Smooth muscle cell (in vitro differentiated cells): ENCODE results near the gene PRICKLE3. TPM values are rescaled to one million over a fixed set of nuclear protein-coding genes. Genes with fewer than 3 reads are reported as not detected.
"Not testable (repeated sequence)": the region's sequence is repeated elsewhere in the genome, so short reads cannot be mapped to it uniquely, and the experiment has no call there.

Experiments used
- DNase-seq: peaks from one replicate; lab custom pipeline; 2025; ENCODE audit not compliant: unreplicated experiment; lab: John Stamatoyannopoulos, UW
- H2AFZ ChIP-seq: fragments of 200-600 bp; sonication (generic); 2 replicates; pipeline ENCODE4 v1.6.0; 2016; ENCODE audit warnings: antibody characterized with exemption, low read depth, mild to moderate bottlenecking
- H3F3A ChIP-seq: fragments of 200-600 bp; sonication (generic); 2 replicates; pipeline ENCODE4 v1.6.0; 2017; ENCODE audit warnings: antibody characterized with exemption, low read depth
- H3K27ac ChIP-seq: fragments of 200-600 bp; sonication (generic); 2 replicates; pipeline ENCODE4 v1.5.1; 2016; ENCODE audit warnings: low read depth, mild to moderate bottlenecking
- H3K27me3 ChIP-seq: fragments of 200-600 bp; sonication (generic); 2 replicates; pipeline ENCODE4 v1.6.1; 2016; ENCODE audit warnings: low read depth, mild to moderate bottlenecking
- H3K36me3 ChIP-seq: fragments of 200-600 bp; sonication (generic); 2 replicates; pipeline ENCODE4 v1.5.1; 2016; ENCODE audit warnings: low read depth
- H3K4me1 ChIP-seq: fragments of 200-600 bp; sonication (generic); 2 replicates; pipeline ENCODE4 v1.5.1; 2016; ENCODE audit warnings: low read depth
- H3K4me2 ChIP-seq: fragments of 200-600 bp; sonication (generic); 2 replicates; pipeline ENCODE4 v1.6.0; 2016; ENCODE audit warnings: mild to moderate bottlenecking
- H3K4me3 ChIP-seq: fragments of 200-600 bp; sonication (generic); 2 replicates; pipeline ENCODE4 v1.5.1; 2016; ENCODE audit warnings: mild to moderate bottlenecking
- H3K79me2 ChIP-seq: fragments of 200-600 bp; sonication (generic); 2 replicates; pipeline ENCODE4 v1.6.0; 2016; ENCODE audit warnings: low read depth, mild to moderate bottlenecking
- H3K9ac ChIP-seq: fragments of 200-600 bp; sonication (generic); 2 replicates; pipeline ENCODE4 v1.6.0; 2016; ENCODE audit warnings: low read depth
- H3K9me3 ChIP-seq: fragments of 200-600 bp; sonication (generic); replicated peaks from 2 replicates; pipeline ENCODE4 v1.5.1; 2016; ENCODE audit warnings: low read depth
- H4K20me1 ChIP-seq: fragments of 200-600 bp; sonication (generic); 2 replicates; pipeline ENCODE4 v1.6.0; 2016; ENCODE audit warnings: low read depth
- CTCF ChIP-seq: fragments of 200-600 bp; sonication (generic); IDR thresholded peaks from 2 replicates; pipeline ENCODE4 v1.5.1; 2017; ENCODE audit warnings: borderline replicate concordance, mild to moderate bottlenecking, antibody characterized with exemption; ENCODE audit not compliant: insufficient read depth, poor library complexity, severe bottlenecking
- WGBS: methylation state at CpG from one replicate; pipeline ENCODE4 v1.1.7; 2016; ENCODE audit warnings: low lambda C conversion rate; 5-methylcytosine and 5-hydroxymethylcytosine counted together
- polyA plus RNA-seq: library from polyadenylated mRNA; unstranded; fragments of >200 nt; fragmentation: Nextera tagmentation; extraction: Ambion mirVana; gene quantifications from 2 replicates; pipeline ENCODE4 v1.2.1, GENCODE V29; 2016
- total RNA-seq: library from RNA; depleted of rRNA; stranded (reverse); fragments of >200 nt; gene quantifications from 2 replicates; pipeline ENCODE4 v1.2.3, GENCODE V29; 2014

Gene PRICKLE3
- total and polyA plus RNA-seq, 2 experiments from 2014 or later = 11.3 to 11.5 TPM

GRCh38 chrX:49147936-49148335 lies 38.2 kb downstream of the PRICKLE3 start:
- DNase-seq = no peak
- no peaks in the 10 kb centered on the region for H3F3A ChIP-seq
- 84% methylated on average over 13 of the region's 13 CpGs for WGBS
- H3K4me1 ChIP-seq = no peaks in the 10 kb centered on the region
- no peaks in the 10 kb centered on the region for H4K20me1 ChIP-seq
- H3K9me3 ChIP-seq = no peaks in the 10 kb centered on the region
- no peak overlapping the region for H2AFZ ChIP-seq
- TF ChIP-seq CTCF = no peak
- H3K4me2 ChIP-seq = no peak overlapping the region
- H3K9ac ChIP-seq = no peak overlapping the region
- no peaks in the 10 kb centered on the region for H3K27me3 ChIP-seq
- H3K27ac ChIP-seq = no peak overlapping the region
- H3K4me3 ChIP-seq = no peak overlapping the region
- no peaks in the 10 kb centered on the region for H3K36me3 ChIP-seq
- no peaks in the 10 kb centered on the region for H3K79me2 ChIP-seq

- Histone ChIP-seq H2AFZ (no peak overlapping the region), H4K20me1 (no peaks in the 10 kb centered on the region), H3K36me3 (no peaks in the 10 kb centered on the region), H3K4me3 (no peak overlapping the region), H3K79me2 (no peaks in the 10 kb centered on the region), H3K4me1 (no peaks in the 10 kb centered on the region), H3K27me3 (no peaks in the 10 kb centered on the region), H3K27ac (no peak overlapping the region), H3F3A (no peaks in the 10 kb centered on the region), H3K9ac (no peak overlapping the region), H3K4me2 (no peak overlapping the region), H3K9me3 (no peaks in the 10 kb centered on the region)
- 91% methylated on average over 8 of the region's 8 CpGs for WGBS
- DNase-seq = no peak
- TF ChIP-seq CTCF = no peak
Observed at GRCh38 chrX:49147282-49147681, 38.9 kb downstream of the PRICKLE3 start.

- H2AFZ ChIP-seq, H3K9ac ChIP-seq, H3K27me3 ChIP-seq, H3K9me3 ChIP-seq, H3F3A ChIP-seq, H4K20me1 ChIP-seq, H3K27ac ChIP-seq, DNase-seq, H3K4me3 ChIP-seq, H3K4me2 ChIP-seq, H3K79me2 ChIP-seq, H3K36me3 ChIP-seq, H3K4me1 ChIP-seq: not testable (repeated sequence)
- WGBS = 82% methylated on average over 7 of the region's 7 CpGs
Observed at GRCh38 chrX:49143154-49143553, 43.0 kb downstream of the PRICKLE3 start.

- not testable (repeated sequence) for H3K4me1 ChIP-seq, H3K36me3 ChIP-seq, H2AFZ ChIP-seq, H3K27ac ChIP-seq, H3F3A ChIP-seq, H3K9me3 ChIP-seq, H3K4me2 ChIP-seq, H3K79me2 ChIP-seq, H4K20me1 ChIP-seq, H3K4me3 ChIP-seq, H3K27me3 ChIP-seq, H3K9ac ChIP-seq, DNase-seq
- TF ChIP-seq CTCF = peak; percentile 26
- 56% methylated on average over 9 of the region's 9 CpGs for WGBS
Observed at GRCh38 chrX:49142264-49142663, 43.9 kb downstream of the PRICKLE3 start.
